ENCODE results near the gene GNAS-AS1.

Gene GNAS-AS1

DNA sequence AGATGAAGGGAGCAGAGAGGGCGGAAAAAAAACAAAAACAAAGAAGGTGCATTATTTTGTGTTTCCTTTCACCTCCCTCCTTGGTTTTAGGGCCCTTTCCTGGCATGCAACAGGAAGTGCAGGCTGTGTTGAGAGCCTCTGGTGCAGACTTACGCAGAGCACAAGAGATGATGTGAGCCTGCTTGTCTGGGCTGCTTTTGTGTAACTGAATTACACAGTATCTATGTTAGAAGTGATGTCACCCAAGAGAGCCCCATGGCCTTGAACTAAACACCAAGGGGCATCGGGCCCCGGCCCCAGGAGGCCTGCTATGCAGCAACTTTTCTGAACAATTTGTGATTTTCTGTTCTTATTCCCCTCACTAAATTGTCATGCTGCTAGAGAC, 27.3 kb upstream of the GNAS-AS1 start:
- FAIRE-seq (no peak), DNase-seq (ENCODE audit: insufficient read length, low spot score) (no peak)
- TF ChIP-seq, protein P1, sequence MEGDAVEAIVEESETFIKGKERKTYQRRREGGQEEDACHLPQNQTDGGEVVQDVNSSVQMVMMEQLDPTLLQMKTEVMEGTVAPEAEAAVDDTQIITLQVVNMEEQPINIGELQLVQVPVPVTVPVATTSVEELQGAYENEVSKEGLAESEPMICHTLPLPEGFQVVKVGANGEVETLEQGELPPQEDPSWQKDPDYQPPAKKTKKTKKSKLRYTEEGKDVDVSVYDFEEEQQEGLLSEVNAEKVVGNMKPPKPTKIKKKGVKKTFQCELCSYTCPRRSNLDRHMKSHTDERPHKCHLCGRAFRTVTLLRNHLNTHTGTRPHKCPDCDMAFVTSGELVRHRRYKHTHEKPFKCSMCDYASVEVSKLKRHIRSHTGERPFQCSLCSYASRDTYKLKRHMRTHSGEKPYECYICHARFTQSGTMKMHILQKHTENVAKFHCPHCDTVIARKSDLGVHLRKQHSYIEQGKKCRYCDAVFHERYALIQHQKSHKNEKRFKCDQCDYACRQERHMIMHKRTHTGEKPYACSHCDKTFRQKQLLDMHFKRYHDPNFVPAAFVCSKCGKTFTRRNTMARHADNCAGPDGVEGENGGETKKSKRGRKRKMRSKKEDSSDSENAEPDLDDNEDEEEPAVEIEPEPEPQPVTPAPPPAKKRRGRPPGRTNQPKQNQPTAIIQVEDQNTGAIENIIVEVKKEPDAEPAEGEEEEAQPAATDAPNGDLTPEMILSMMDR (IDR thresholded peaks at IDR 0.05; ENCODE audit: insufficient read depth, missing control alignments), result no peak

DNA sequence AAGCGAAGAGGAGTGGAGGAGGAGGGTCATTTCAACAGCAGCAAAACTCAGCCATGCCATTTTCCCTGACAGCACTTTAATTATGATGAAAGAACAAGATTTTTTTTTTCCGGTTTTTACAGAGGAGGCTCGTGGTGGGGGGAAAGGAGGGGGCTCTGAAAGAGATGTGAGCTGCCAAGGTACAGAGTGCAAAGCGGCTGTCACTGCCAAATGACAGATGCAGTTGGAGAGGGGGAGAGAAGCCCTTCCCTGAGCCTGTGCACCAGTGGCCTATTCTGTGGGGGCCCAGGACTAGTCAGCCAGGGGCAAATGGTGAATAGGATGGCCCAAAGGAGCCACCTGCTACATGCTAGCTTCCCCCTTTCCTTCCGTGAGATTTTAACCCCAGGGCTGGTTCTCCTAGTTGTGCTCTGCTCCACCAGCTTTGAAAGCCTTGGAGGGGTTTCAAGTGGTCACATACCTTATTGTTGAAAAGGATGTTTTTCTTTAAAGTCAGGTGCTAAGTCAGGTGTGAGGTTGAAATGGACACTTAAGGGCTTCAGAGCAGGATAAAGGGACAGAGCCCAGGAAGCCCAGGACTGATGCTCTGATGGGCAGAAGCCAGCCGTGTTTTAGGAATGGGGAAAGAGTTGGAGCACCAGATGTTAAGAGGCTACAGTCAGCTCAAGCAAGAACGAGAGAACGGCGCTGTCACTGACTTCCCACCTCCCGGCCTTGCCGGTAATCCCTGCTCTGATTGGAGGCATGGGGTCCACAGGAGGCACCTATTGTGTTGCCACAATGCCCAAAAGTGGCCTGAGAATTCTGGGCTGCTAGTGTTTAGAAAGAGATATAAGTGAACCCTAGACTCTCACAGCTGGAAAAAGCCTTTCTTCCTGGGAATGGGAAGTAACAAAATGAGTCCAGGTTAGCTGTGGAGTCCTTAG, 26.6 kb upstream of the GNAS-AS1 start:
- FAIRE-seq, result no peak
- DNase-seq (ENCODE audit: insufficient read length, low spot score), result no peak
- TF ChIP-seq, protein P1 (IDR thresholded peaks at IDR 0.05; ENCODE audit: insufficient read depth, missing control alignments), result no peak

DNA sequence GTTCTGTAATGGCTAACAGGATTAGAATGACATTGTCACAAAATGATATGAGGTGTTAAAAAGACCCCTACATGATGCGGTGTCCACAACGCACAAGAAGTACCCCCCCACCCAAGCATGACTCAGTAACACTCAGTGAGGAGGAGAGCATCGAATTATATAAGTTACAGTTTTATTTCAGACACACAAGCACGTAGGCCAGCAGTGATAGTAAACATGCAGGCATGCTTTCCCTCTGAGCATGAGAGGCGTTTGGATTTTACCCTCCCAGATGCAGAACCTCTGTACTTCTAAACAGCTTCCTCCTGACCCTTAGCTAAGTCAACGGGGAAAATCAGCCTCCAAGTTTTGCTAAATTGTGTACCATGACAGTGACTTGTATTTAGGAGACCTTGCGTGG, 25.7 kb upstream of the GNAS-AS1 start:
- no peak for DNase-seq (ENCODE audit: insufficient read length, low spot score)
- TF ChIP-seq, protein P1 (IDR thresholded peaks at IDR 0.05; ENCODE audit: insufficient read depth, missing control alignments), result no peak
- no peak for FAIRE-seq

DNA sequence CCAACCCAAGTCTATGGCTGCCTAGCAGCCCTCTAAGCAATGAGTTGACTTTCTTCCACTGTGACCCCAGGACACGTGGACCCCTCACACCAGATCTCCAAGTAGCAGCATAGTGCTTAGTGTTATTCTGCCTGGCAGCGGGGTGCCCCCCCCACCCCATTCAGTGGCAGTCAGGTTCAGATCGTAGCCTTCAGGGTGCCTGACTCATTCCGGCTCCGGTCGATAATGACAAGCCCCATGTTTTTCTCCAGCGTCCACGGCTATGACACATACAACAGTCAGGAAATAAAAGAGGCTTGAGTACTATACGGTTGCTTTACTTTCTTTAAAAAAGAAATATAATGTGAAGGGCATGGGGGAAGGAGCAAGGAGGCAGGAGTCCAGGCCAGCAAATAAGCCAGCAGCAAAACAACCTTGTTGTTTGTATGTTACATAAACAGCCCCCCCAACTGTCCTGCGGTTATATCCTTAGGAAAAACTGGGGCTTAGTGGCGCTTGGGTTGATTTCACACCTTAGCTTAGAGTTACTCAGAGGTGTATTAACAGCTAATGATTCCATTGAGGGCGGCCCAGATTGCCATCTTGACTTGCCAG, 24.9 kb upstream of the GNAS-AS1 start:
- TF ChIP-seq, protein P1 (IDR thresholded peaks at IDR 0.05; ENCODE audit: insufficient read depth, missing control alignments), result no peak
- FAIRE-seq, result no peak

DNA sequence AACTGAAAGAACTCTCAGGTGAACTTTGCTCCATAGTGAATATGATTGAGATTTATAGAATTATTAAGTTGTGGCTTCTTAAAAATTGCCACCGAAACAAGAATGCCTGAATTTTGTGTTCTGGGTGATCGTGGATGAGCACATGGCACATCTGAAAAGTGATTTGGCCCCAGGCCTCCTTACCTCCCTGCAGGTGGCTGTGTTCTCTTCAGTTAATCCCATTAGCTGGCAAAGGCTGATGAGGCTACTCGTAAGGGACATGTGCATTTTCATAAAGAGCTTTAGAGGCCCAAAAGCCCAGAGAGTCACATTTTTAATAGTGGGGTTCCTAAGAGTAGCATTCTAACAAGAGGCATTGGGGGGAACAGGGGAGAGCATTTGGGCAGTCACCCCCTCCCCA, 24.4 kb upstream of the GNAS-AS1 start:
- no peak for FAIRE-seq
- DNase-seq (ENCODE audit: insufficient read length, low spot score), result no peak
- TF ChIP-seq, protein P1 (IDR thresholded peaks at IDR 0.05; ENCODE audit: insufficient read depth, missing control alignments), result no peak

More for the DNA sequence above, 24.9 kb upstream of the GNAS-AS1 start:
- no peak for DNase-seq (ENCODE audit: insufficient read length, low spot score)

DNA sequence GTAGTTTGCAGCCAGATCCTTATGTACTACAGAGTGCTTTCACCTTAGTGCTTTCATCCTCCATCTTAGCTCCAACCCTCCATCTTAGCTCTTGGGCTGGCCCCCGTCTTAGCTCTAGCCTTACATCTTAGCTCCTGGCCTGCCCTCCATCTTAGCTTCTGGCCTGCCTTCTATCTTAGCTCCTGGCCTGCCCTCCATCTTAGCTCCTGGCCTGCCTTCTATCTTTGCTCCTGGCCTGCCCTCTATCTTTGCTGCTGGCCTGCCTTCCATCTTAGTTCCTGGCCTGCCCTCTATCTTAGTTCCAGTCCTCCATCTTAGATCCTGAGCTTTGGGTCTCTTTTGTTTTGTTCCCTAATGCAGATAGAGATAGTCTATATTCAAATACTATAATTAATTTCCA, 23.8 kb upstream of the GNAS-AS1 start:
- DNase-seq (ENCODE audit: insufficient read length, low spot score) (no peak), FAIRE-seq (no peak)
- TF ChIP-seq, protein P1 (IDR thresholded peaks at IDR 0.05; ENCODE audit: insufficient read depth, missing control alignments), result no peak
